Kidney (tissue), 14 donors: ENCODE data around the gene NXPH4. TPM values are rescaled to one million over a fixed set of nuclear protein-coding genes. Genes with fewer than 3 reads are reported as not detected.
A peak's percentile ranks its signal among the peaks of the same experiment; 100 is the strongest.

Experiments
- DNase-seq, 5 donors: peaks; one replicate each; pipeline ENCODE4 v3.0.0-alpha.2; 2013 to 2020
- FAIRE-seq: peaks from 2 replicates; lab custom pipeline; 2012; peaks lifted over from hg19 to GRCh38; lab: Jason Lieb, UNC
- H3K27ac ChIP-seq, 2 donors: one replicate each; pipeline ENCODE4 v1.7.0; 2013; ENCODE audit warnings: low read depth in 2 of 2, low read length in 2 of 2, inconsistent platforms in 1 of 2
- H3K27me3 ChIP-seq: one replicate; pipeline ENCODE4 v1.7.1; 2013; ENCODE audit warnings: low read length, inconsistent platforms; ENCODE audit not compliant: control insufficient read depth, insufficient read depth
- H3K36me3 ChIP-seq, 3 donors: one replicate each; pipeline versions ENCODE4 v1.7.0 to v1.7.1; 2013; ENCODE audit warnings: low read length in 3 of 3, control low read depth in 1 of 3, inconsistent platforms in 1 of 3; ENCODE audit not compliant: insufficient read depth in 3 of 3, control insufficient read depth in 2 of 3
- H3K4me1 ChIP-seq, 3 donors: one replicate each; pipeline versions ENCODE4 v1.7.0 to v1.7.1; 2013; ENCODE audit warnings: low read length in 3 of 3, inconsistent platforms in 1 of 3, low read depth in 1 of 3; ENCODE audit not compliant: control insufficient read depth in 2 of 3, insufficient read depth in 2 of 3
- H3K4me3 ChIP-seq, 3 donors: one replicate each; pipeline versions ENCODE4 v1.7.0 to v1.8.1; 2013; ENCODE audit warnings: low read length in 3 of 3, control low read depth in 1 of 3, inconsistent platforms in 1 of 3
- H3K9ac ChIP-seq, 3 donors: one replicate each; pipeline versions ENCODE4 v1.7.0 to v1.7.1; 2013; ENCODE audit warnings: low read length in 3 of 3, control low read depth in 1 of 3, inconsistent platforms in 1 of 3
- H3K9me3 ChIP-seq, 3 donors: one replicate each; pipeline versions ENCODE4 v1.7.0 to v1.7.1; 2013; ENCODE audit warnings: low read length in 3 of 3, control low read depth in 1 of 3, inconsistent platforms in 1 of 3; ENCODE audit not compliant: control insufficient read depth in 2 of 3, insufficient read depth in 1 of 3
- intact Hi-C: fragments of 100-400 bp; cut with DNase I; formaldehyde crosslinking; loops from one replicate; pipeline ENCODE4 v1.11.1; 2022
- polyA plus RNA-seq: library from polyadenylated mRNA; stranded (reverse); fragments of 350-450 nt; fragmentation: Illumina TruSeq; extraction: RNeasy Lipid Tissue Mini Kit (QIAGEN cat#74804); gene quantifications from one replicate; pipeline ENCODE4 v1.2.3, GENCODE V29; 2014; ENCODE audit warnings: low read depth, low replicate concordance; ENCODE audit not compliant: insufficient read depth
- total RNA-seq: library from RNA; stranded (reverse); fragmentation: NEBNext Ultra II Directional; extraction: Animal tissue kit (Norgen Biotek cat#: 25700); gene quantifications from one replicate; pipeline ENCODE4 v1.2.1, GENCODE V29; 2021
- TF ChIP-seq, protein P1 (sequence below): IDR thresholded peaks from 3 replicates; pipeline ENCODE4 v1.5.1; 2012; ENCODE audit warnings: mild to moderate bottlenecking, moderate library complexity, borderline replicate concordance; ENCODE audit not compliant: insufficient read depth; ENCODE audit errors: extremely low read depth
- donor health status: control.
- donor health status: control.
- donor health status: control.
- donor health status: control.
- donor health status: control.
- donor health status: DM: yes; HTN: yes; CAD: no.
- donor health status: Normal renal cell carcinoma (clear cell type).

The NXPH4 gene
- total and polyA plus RNA-seq, 2 donors from 2014 or later = 0.16 to 0.71 TPM

DNA sequence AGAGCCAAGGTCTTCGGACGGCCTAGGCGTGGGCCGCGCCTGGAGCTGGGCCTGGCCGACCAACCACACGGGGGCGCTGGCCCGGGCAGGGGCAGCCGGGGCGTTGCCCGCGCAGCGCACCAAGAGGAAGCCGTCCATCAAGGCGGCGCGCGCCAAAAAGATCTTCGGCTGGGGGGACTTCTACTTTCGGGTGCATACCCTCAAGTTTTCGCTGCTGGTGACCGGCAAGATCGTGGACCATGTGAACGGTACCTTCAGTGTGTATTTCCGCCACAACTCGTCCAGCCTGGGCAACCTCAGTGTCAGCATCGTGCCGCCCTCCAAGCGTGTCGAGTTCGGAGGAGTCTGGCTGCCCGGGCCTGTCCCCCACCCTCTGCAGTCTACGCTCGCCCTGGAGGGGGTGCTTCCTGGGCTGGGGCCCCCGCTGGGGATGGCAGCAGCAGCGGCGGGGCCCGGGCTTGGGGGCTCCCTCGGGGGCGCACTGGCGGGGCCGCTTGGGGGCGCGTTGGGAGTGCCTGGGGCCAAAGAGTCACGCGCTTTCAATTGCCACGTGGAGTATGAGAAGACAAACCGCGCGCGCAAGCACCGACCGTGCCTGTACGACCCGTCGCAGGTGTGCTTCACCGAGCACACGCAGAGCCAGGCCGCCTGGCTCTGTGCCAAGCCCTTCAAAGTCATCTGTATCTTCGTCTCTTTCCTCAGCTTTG is 8.5 kb downstream of the NXPH4 start:
- Histone ChIP-seq H3K9ac (no peak overlapping the region), H3K9me3 (no peaks in the 10 kb centered on the region), H3K27ac (no peak overlapping the region), H3K4me3 (no peak overlapping the region), H3K27me3 (peaks cover 22% of the 10 kb centered on the region), H3K4me1 (peaks cover 2 to 4% (median 3%) of the 10 kb centered on the region in 3 donors), H3K36me3 (no peaks in the 10 kb centered on the region)
- TF ChIP-seq, protein P1, sequence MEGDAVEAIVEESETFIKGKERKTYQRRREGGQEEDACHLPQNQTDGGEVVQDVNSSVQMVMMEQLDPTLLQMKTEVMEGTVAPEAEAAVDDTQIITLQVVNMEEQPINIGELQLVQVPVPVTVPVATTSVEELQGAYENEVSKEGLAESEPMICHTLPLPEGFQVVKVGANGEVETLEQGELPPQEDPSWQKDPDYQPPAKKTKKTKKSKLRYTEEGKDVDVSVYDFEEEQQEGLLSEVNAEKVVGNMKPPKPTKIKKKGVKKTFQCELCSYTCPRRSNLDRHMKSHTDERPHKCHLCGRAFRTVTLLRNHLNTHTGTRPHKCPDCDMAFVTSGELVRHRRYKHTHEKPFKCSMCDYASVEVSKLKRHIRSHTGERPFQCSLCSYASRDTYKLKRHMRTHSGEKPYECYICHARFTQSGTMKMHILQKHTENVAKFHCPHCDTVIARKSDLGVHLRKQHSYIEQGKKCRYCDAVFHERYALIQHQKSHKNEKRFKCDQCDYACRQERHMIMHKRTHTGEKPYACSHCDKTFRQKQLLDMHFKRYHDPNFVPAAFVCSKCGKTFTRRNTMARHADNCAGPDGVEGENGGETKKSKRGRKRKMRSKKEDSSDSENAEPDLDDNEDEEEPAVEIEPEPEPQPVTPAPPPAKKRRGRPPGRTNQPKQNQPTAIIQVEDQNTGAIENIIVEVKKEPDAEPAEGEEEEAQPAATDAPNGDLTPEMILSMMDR = peak; percentile 45
- intact Hi-C loops = no loop called here
- FAIRE-seq (no peak), DNase-seq (peak in 3 of 5 donors; percentile 58 to 75 (median 63))

DNA sequence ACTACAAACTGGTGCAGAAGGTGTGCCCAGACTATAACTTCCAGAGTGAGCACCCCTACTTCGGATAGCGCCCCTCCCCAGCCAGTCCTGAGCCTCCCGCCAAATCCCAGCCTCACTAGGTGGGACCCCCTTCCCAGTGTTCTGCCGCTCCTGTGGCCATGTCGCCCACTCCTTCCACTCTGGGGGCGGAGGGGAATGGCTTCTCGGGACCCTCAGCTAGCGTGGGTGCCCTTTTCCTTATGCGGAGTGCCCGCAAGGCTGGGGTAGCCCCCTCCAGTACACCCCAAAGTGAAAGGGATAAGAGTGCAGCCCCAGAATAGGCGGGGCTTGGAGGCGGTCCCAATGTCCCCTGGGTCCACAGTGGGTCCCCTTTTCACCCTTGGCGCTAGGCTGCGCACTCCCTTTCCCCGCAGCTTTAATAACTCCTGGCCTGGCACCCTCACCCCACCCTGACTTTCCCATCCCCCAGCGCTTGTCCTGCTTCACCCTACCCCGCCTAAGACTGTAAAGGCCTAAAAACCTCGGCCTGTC is 9.2 kb downstream of the NXPH4 start:
- peaks cover 2 to 9% (median 6%) of the 10 kb centered on the region in 3 donors for H3K4me1 ChIP-seq
- H3K9ac ChIP-seq = no peak overlapping the region
- H3K27me3 ChIP-seq = peaks cover 19% of the 10 kb centered on the region
- DNase-seq (peak in 1 of 5 donors; percentile 59), FAIRE-seq (no peak)
- H3K9me3 ChIP-seq = no peaks in the 10 kb centered on the region
- TF ChIP-seq, protein P1 = no peak
- no peaks in the 10 kb centered on the region for H3K36me3 ChIP-seq
- intact Hi-C loops = no loop called here
- no peak overlapping the region for H3K4me3 ChIP-seq
- no peak overlapping the region for H3K27ac ChIP-seq

DNA sequence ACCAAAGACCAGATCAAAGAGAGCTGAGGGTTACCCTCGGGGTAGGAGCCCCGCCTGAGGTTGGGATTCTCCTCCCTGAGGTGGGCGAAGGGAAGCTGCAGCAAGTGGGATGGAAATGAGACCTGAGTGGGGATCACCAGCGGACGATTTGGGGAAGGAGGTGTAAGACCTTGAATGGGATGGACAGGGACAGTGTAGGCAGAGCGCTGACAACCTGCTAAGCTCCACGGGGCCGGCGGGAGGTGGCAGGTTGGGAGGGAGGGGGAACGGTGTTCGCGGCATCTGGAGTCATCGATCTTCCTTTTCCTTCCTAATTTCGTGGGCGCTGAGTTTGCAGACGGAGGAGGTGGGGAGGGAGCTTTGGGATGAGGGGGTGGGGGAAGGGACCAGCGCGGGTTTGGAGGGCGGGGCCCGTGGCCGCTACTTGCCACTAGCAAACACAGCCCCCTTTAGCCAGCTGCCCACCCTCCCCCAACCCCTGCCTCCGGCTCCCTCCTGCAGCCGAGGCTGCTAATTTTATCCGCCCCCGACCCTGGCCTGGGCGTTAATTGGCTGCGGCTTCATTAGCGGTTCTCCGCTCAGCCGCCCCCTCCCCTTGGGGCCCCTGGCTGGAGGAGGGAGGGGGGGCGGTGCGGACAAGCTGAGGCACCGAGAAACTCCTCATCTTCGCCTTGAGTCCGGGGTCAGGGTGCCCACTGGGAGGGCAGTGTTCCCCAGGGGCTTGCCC is 10.2 kb downstream of the NXPH4 start:
- FAIRE-seq = no peak
- Histone ChIP-seq H3K27ac (no peak overlapping the region), H3K9me3 (no peaks in the 10 kb centered on the region), H3K4me3 (no peak overlapping the region), H3K27me3 (peaks cover 13% of the 10 kb centered on the region), H3K36me3 (peaks cover 0 to under 1% (median 0%) of the 10 kb centered on the region in 3 donors), H3K9ac (no peak overlapping the region), H3K4me1 (peaks cover 2 to 10% (median 8%) of the 10 kb centered on the region in 3 donors)
- DNase-seq = peak in 2 of 5 donors; percentile 29 to 70
- intact Hi-C loops = no loop called here
- TF ChIP-seq, protein P1 = no peak
